Karpas-422 (cell line): Measurements from ENCODE around the gene INPP5D. TPM values are rescaled to one million over a fixed set of nuclear protein-coding genes. Genes with fewer than 3 reads are reported as not detected.
"Not testable (repeated sequence)": the region's sequence is repeated elsewhere in the genome, so short reads cannot be mapped to it uniquely, and the experiment has no call there.

ENCODE experiments used
- DNase-seq: peaks from one replicate; pipeline ENCODE4 v3.0.0-alpha.2; 2015
- H2AFZ ChIP-seq: fragments of 200-600 bp; sonication (generic); 2 replicates; pipeline ENCODE4 v1.6.1; 2014; ENCODE audit warnings: antibody characterized with exemption, low read length, mixed read lengths
- H3K27ac ChIP-seq: fragments of 200-600 bp; sonication (generic); 2 replicates; pipeline ENCODE4 v1.5.1; 2014; ENCODE audit warnings: mild to moderate bottlenecking, low read length, moderate library complexity
- H3K27me3 ChIP-seq: fragments of 200-600 bp; sonication (generic); 2 replicates; pipeline ENCODE4 v1.6.1; 2014; ENCODE audit warnings: low read length, mixed read lengths
- H3K36me3 ChIP-seq: fragments of 200-600 bp; sonication (generic); 2 replicates; pipeline ENCODE4 v1.6.1; 2014; ENCODE audit warnings: low read length, mixed read lengths; ENCODE audit not compliant: insufficient read depth
- H3K4me1 ChIP-seq: fragments of 200-600 bp; sonication (generic); 2 replicates; pipeline ENCODE4 v1.6.1; 2014; ENCODE audit warnings: mild to moderate bottlenecking, low read length, mixed read lengths
- H3K4me2 ChIP-seq: fragments of 200-600 bp; sonication (generic); 2 replicates; pipeline ENCODE4 v1.6.1; 2014; ENCODE audit warnings: low read length, low read depth, mild to moderate bottlenecking; ENCODE audit not compliant: poor library complexity, severe bottlenecking
- H3K4me3 ChIP-seq: fragments of 200-600 bp; sonication (generic); 2 replicates; pipeline ENCODE4 v1.5.1; 2014; ENCODE audit warnings: mild to moderate bottlenecking, antibody characterized with exemption, low read length, mixed read lengths
- H3K79me2 ChIP-seq: fragments of 200-600 bp; sonication (generic); 2 replicates; pipeline ENCODE4 v1.6.1; 2014; ENCODE audit warnings: mild to moderate bottlenecking, low read length, mixed read lengths
- H3K9ac ChIP-seq: fragments of 200-600 bp; sonication (generic); 2 replicates; pipeline ENCODE4 v1.6.0; 2014; ENCODE audit warnings: low read length
- H3K9me2 ChIP-seq: fragments of 200-600 bp; sonication (generic), shearing (Covaris generic); replicated peaks from 2 replicates; pipeline ENCODE4 v1.6.0; 2014; ENCODE audit warnings: mild to moderate bottlenecking, low read length, moderate library complexity; ENCODE audit not compliant: insufficient read depth
- H3K9me3 ChIP-seq: fragments of 300-700, 200-600 bp; sonication (generic); 2 replicates; pipeline ENCODE4 v1.6.1; 2014; ENCODE audit warnings: low read length, mixed read lengths
- H4K20me1 ChIP-seq: fragments of 200-600 bp; sonication (generic); 2 replicates; pipeline ENCODE4 v1.6.1; 2014; ENCODE audit warnings: mild to moderate bottlenecking, antibody characterized with exemption, low read length, low read depth; ENCODE audit not compliant: insufficient read depth
- total RNA-seq: library from RNA; depleted of rRNA; stranded (reverse); fragments of >200 nt; shearing (Covaris generic); gene quantifications from 2 replicates; pipeline ENCODE4 v1.2.3, GENCODE V29; 2014; ENCODE audit warnings: low replicate concordance

The INPP5D gene
- total RNA-seq, 1 experiment from 2014 or later: 145 TPM

- H3K36me3 ChIP-seq: peaks cover 47% of the 10 kb centered on the region
- no peak overlapping the region for H3K4me3 ChIP-seq
- H3K9me3 ChIP-seq: no peaks in the 10 kb centered on the region
- H3K9ac ChIP-seq: peak overlapping the region; percentile 46
- no peak overlapping the region for H2AFZ ChIP-seq
- no peak for DNase-seq
- H3K4me2 ChIP-seq: peak overlapping the region; percentile 49
- H4K20me1 ChIP-seq: no peaks in the 10 kb centered on the region
- peak overlapping the region; percentile 88 for H3K27ac ChIP-seq
- no peaks in the 10 kb centered on the region for H3K9me2 ChIP-seq
- no peaks in the 10 kb centered on the region for H3K27me3 ChIP-seq
- H3K79me2 ChIP-seq: no peaks in the 10 kb centered on the region
- H3K4me1 ChIP-seq: peaks cover 36% of the 10 kb centered on the region
Measured at GRCh38 chr2:233185330-233185729, 125.2 kb downstream of the INPP5D start.

DNA sequence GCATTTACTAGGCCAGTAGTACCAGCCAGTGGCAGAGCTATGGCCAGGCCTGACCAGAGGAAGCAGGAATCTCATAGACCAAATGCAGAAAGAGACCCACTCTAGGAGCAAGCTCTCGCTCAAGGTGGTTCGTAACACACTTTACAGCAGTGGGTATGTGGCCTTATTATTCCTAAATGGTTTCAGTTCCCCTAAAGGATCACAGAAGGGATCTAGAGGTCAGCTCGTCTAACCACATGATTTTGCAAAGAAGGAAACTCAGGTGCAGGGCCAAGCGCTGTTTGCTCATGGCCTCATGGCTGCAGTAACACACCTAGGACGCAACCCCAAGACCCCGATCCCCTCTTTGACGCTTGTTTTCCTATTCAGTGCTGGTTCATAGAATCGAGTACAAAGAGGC, 125.8 kb downstream of the INPP5D start:
- Histone ChIP-seq H2AFZ (no peak overlapping the region; the same call in 1 of the 2 replicates), H3K27me3 (no peaks in the 10 kb centered on the region), H3K4me2 (peak overlapping the region; percentile 49), H3K9me3 (no peaks in the 10 kb centered on the region), H3K36me3 (peaks cover 51% of the 10 kb centered on the region), H3K4me3 (peak overlapping the region; percentile 13; the same call in 1 of the 2 replicates), H3K27ac (peak overlapping the region; percentile 88), H3K9me2 (no peaks in the 10 kb centered on the region), H3K9ac (peak overlapping the region; percentile 46), H3K4me1 (peaks cover 36% of the 10 kb centered on the region), H4K20me1 (no peaks in the 10 kb centered on the region), H3K79me2 (no peaks in the 10 kb centered on the region)
- peak; percentile 68 for DNase-seq

DNA sequence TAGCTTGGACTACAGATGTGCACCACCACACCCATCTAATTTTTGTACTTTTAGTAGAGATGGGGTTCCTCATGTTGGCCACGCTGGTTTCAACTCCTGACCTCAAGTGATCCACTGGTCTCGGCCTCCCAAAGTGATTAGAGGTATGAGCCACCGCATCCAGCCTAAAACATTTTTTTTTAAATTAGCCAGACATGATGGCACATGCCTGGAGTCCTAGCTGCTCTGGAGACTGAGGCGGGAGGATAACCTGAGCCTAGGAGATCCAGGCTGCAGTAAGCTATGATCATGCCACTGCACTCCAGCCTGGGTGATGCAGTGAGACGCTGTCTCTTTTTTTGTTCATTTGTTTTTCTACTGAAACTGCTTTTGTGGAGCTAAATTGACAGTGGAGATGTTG, 126.7 kb downstream of the INPP5D start:
- no peaks in the 10 kb centered on the region for H4K20me1 ChIP-seq

DNA sequence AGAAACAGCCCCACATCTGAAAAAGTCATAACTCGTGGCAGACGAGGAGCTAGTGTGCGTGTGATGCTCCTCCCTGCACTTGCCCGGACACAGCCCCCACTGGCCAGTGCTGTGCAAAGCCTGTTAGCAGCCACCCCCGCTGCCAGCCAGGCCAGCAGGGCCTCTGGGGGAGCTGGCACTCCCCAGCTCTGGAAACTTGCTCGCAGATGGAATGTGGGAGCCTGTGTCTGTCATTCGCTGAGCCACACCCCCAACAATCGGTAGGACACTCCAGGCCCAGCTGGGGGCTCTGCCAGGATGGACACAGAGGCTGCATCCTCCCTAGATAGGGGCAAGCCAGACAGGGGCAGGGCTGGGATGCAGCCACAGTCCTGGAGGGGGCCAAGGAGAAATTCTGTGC, 128.9 kb downstream of the INPP5D start:
- Histone ChIP-seq H3K9me2 (no peaks in the 10 kb centered on the region), H3K4me1 (peaks cover 37% of the 10 kb centered on the region), H3K27ac (no peak overlapping the region), H4K20me1 (no peaks in the 10 kb centered on the region), H2AFZ (no peak overlapping the region), H3K36me3 (peaks cover 66% of the 10 kb centered on the region), H3K9ac (no peak overlapping the region), H3K79me2 (no peaks in the 10 kb centered on the region), H3K9me3 (no peaks in the 10 kb centered on the region), H3K4me2 (no peak overlapping the region), H3K4me3 (no peak overlapping the region), H3K27me3 (no peaks in the 10 kb centered on the region)
- DNase-seq: no peak

More for the DNA sequence above, 126.7 kb downstream of the INPP5D start:
- DNase-seq: no peak
- H3K79me2 ChIP-seq: no peaks in the 10 kb centered on the region
- no peak overlapping the region for H3K4me3 ChIP-seq
- H3K27me3 ChIP-seq: no peaks in the 10 kb centered on the region
- H3K9ac ChIP-seq: no peak overlapping the region
- no peaks in the 10 kb centered on the region for H3K9me3 ChIP-seq
- H3K4me1 ChIP-seq: peaks cover 36% of the 10 kb centered on the region
- H3K4me2 ChIP-seq: no peak overlapping the region
- no peaks in the 10 kb centered on the region for H3K9me2 ChIP-seq
- peaks cover 60% of the 10 kb centered on the region for H3K36me3 ChIP-seq
- H2AFZ ChIP-seq: no peak overlapping the region
- no peak overlapping the region for H3K27ac ChIP-seq

- not testable (repeated sequence) for H3K4me3 ChIP-seq, H3K9ac ChIP-seq, H3K79me2 ChIP-seq, H3K27me3 ChIP-seq, H3K4me2 ChIP-seq, H2AFZ ChIP-seq, H3K9me3 ChIP-seq, H3K27ac ChIP-seq, H3K9me2 ChIP-seq, DNase-seq, H4K20me1 ChIP-seq
- H3K36me3 ChIP-seq: peaks cover 61% of the 10 kb centered on the region
- H3K4me1 ChIP-seq: peaks cover 17% of the 10 kb centered on the region
Measured at GRCh38 chr2:233191016-233191415, 130.9 kb downstream of the INPP5D start.

DNA sequence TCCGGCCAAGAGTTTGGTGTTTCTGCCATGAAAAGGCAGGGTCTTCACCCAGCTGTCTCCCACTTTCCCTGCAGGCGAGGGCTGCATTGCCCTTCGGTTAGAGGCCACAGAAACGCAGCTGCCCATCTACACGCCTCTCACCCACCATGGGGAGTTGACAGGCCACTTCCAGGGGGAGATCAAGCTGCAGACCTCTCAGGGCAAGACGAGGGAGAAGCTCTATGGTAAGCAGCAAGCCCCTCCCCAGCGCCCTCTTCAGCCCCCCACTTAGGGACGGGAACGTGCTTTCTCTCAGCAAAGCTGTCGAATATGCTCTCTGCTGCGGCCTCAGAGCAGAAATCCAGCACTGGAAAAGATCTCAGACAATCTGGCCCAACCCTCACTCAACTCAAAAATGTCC, 133.6 kb downstream of the INPP5D start:
- DNase-seq: no peak
- Histone ChIP-seq H3K4me2 (no peak overlapping the region), H3K9me2 (no peaks in the 10 kb centered on the region), H3K27ac (peak overlapping the region; percentile 60), H3K9ac (no peak overlapping the region), H2AFZ (no peak overlapping the region), H3K27me3 (no peaks in the 10 kb centered on the region), H3K79me2 (no peaks in the 10 kb centered on the region), H4K20me1 (no peaks in the 10 kb centered on the region), H3K4me1 (peaks cover 13% of the 10 kb centered on the region), H3K36me3 (peaks cover 47% of the 10 kb centered on the region), H3K4me3 (no peak overlapping the region), H3K9me3 (no peaks in the 10 kb centered on the region)

DNA sequence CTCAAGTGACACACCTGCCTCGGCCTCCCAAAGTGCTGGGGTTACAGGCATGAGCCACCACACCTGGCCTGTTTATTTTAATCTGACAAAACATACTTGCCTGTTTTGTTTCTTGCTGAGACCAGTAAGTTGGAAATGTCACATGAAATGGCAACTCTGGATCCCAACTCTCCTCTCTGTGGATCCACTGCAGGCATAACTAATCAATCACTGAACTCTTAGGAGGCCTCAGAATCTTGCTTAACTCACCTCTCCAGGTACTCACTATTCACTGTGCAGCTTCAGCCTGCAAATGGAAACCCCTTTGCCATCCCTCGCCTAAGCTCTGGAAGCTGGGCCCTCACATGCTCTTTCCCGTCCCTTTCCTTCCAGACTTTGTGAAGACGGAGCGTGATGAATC, 134.9 kb downstream of the INPP5D start:
- Histone ChIP-seq H3K27me3 (no peaks in the 10 kb centered on the region), H3K79me2 (no peaks in the 10 kb centered on the region), H3K4me3 (no peak overlapping the region), H3K36me3 (peaks cover 36% of the 10 kb centered on the region), H3K4me1 (peaks cover 14% of the 10 kb centered on the region), H3K4me2 (no peak overlapping the region), H3K9ac (no peak overlapping the region), H2AFZ (no peak overlapping the region), H3K9me3 (no peaks in the 10 kb centered on the region), H3K9me2 (no peaks in the 10 kb centered on the region), H3K27ac (no peak overlapping the region), H4K20me1 (no peaks in the 10 kb centered on the region)
- no peak for DNase-seq

DNA sequence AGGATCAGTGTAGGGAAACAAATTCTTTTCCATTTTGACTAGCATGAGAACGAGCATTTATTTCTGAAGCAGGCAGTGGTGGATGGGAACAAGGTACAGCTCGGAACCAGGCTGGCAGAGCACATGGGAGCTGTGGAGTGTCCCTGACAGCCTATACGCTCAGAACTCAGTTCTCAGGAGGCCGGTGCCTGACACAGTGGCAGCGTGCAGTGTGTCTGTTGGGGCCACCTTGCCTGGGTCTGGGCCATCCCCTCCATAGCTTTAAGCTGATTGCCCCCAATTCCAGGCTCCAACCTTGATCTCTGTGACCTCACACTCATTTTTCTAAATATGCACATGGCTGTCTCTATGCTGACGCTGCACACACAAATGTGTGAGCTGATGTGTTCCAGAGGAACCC, 136.9 kb downstream of the INPP5D start:
- Histone ChIP-seq H3K79me2 (no peaks in the 10 kb centered on the region), H3K36me3 (peaks cover 21% of the 10 kb centered on the region), H2AFZ (no peak overlapping the region), H3K9me3 (no peaks in the 10 kb centered on the region), H3K4me3 (no peak overlapping the region), H3K4me2 (no peak overlapping the region), H4K20me1 (no peaks in the 10 kb centered on the region), H3K27me3 (no peaks in the 10 kb centered on the region), H3K9ac (no peak overlapping the region), H3K9me2 (no peaks in the 10 kb centered on the region), H3K4me1 (peaks cover 31% of the 10 kb centered on the region), H3K27ac (no peak overlapping the region)
- no peak for DNase-seq

GRCh38 chr2:233198026-233198425, 137.9 kb downstream of the INPP5D start:
- no peak overlapping the region for H2AFZ ChIP-seq
- H3K4me1 ChIP-seq: peaks cover 34% of the 10 kb centered on the region
- DNase-seq: no peak
- H4K20me1 ChIP-seq: no peaks in the 10 kb centered on the region
- H3K4me2 ChIP-seq: no peak overlapping the region
- no peaks in the 10 kb centered on the region for H3K79me2 ChIP-seq
- no peak overlapping the region for H3K4me3 ChIP-seq
- H3K9me3 ChIP-seq: no peaks in the 10 kb centered on the region
- no peak overlapping the region for H3K27ac ChIP-seq
- H3K36me3 ChIP-seq: peaks cover 18% of the 10 kb centered on the region
- H3K27me3 ChIP-seq: no peaks in the 10 kb centered on the region
- no peaks in the 10 kb centered on the region for H3K9me2 ChIP-seq
- H3K9ac ChIP-seq: no peak overlapping the region
